Lower leg skin (tissue), 3 donors: ENCODE data around the gene SSR1.

ENCODE experiments used
- POLR2A ChIP-seq, 2 donors: fragments of 450-650 bp; IDR thresholded peaks; one replicate each; pipeline ENCODE4 v1.6.1; 2016 to 2017; ENCODE audit warnings: antibody characterized with exemption in 2 of 2, mild to moderate bottlenecking in 1 of 2, moderate library complexity in 1 of 2
- TF ChIP-seq, protein P1 (sequence below), 3 donors: fragments of 450-650 bp; IDR thresholded peaks; one replicate each; pipeline ENCODE4 v1.5.1; 2016; ENCODE audit warnings: antibody characterized with exemption in 3 of 3, mild to moderate bottlenecking in 3 of 3, moderate library complexity in 2 of 3

- TF ChIP-seq, protein P1, sequence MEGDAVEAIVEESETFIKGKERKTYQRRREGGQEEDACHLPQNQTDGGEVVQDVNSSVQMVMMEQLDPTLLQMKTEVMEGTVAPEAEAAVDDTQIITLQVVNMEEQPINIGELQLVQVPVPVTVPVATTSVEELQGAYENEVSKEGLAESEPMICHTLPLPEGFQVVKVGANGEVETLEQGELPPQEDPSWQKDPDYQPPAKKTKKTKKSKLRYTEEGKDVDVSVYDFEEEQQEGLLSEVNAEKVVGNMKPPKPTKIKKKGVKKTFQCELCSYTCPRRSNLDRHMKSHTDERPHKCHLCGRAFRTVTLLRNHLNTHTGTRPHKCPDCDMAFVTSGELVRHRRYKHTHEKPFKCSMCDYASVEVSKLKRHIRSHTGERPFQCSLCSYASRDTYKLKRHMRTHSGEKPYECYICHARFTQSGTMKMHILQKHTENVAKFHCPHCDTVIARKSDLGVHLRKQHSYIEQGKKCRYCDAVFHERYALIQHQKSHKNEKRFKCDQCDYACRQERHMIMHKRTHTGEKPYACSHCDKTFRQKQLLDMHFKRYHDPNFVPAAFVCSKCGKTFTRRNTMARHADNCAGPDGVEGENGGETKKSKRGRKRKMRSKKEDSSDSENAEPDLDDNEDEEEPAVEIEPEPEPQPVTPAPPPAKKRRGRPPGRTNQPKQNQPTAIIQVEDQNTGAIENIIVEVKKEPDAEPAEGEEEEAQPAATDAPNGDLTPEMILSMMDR (IDR thresholded peaks at IDR 0.05) = no peak
- no peak for TF ChIP-seq POLR2A (IDR thresholded peaks at IDR 0.05)
Measured at GRCh38 chr6:7268362-7268761, 44.6 kb downstream of the SSR1 start.
